SK-N-SH treated with all-trans-retinoic acid at 6 μM for 48 hours (cell line): ENCODE data around the gene PLXNA3.
A peak's percentile ranks its signal among the peaks of the same experiment; 100 is the strongest.

Experiments
- ATAC-seq: fragments of 200-7000 bp; cut with Tn5 transposase; 3 replicates; pipeline ENCODE4 v1.9.1; 2020; ENCODE audit warnings: mild to moderate bottlenecking, moderate library complexity
- ARNTL ChIP-seq: fragments of 450-650 bp; formaldehyde crosslinking; IDR thresholded peaks from 2 replicates; pipeline ENCODE4 v1.5.0; 2020; ENCODE audit warnings: low read depth, mild to moderate bottlenecking, moderate library complexity, borderline replicate concordance
- BACH2 ChIP-seq: fragments of 250-450 bp; sonication (Bioruptor Pico); IDR thresholded peaks from 2 replicates; pipeline ENCODE4 v1.9.0; 2021; ENCODE audit warnings: mild to moderate bottlenecking, borderline replicate concordance
- CREB5 ChIP-seq: fragments of 250-450 bp; sonication (Bioruptor Pico); IDR thresholded peaks from 2 replicates; pipeline ENCODE4 v1.5.1; 2020; ENCODE audit warnings: low read depth, mild to moderate bottlenecking, moderate library complexity
- CSDC2 ChIP-seq: fragments of 250-450 bp; sonication (Bioruptor Pico); IDR thresholded peaks from 2 replicates; pipeline ENCODE4 v1.5.0; 2020; ENCODE audit warnings: mild to moderate bottlenecking, moderate library complexity
- CSRNP3 ChIP-seq: fragments of 250-450 bp; sonication (Bioruptor Pico); IDR thresholded peaks from 2 replicates; pipeline ENCODE4 v1.5.1; 2021; ENCODE audit warnings: mild to moderate bottlenecking, moderate library complexity
- ESRRG ChIP-seq: fragments of 250-450 bp; sonication (Bioruptor Pico); IDR thresholded peaks from 2 replicates; pipeline ENCODE4 v1.6.1; 2021; ENCODE audit warnings: mild to moderate bottlenecking
- OSR1 ChIP-seq: fragments of 250-450 bp; sonication (Bioruptor Pico); IDR thresholded peaks from 2 replicates; pipeline ENCODE4 v1.8.0; 2022; ENCODE audit warnings: moderate library complexity, mild to moderate bottlenecking, inconsistent platforms
- PATZ1 ChIP-seq: fragments of 250-450 bp; sonication (Bioruptor Pico); IDR thresholded peaks from 2 replicates; pipeline ENCODE4 v1.8.0; 2020; ENCODE audit warnings: mild to moderate bottlenecking, moderate library complexity, borderline replicate concordance
- POU6F1 ChIP-seq: fragments of 250-450 bp; sonication (Bioruptor Pico); IDR thresholded peaks from 2 replicates; pipeline ENCODE4 v1.8.0; 2021; ENCODE audit warnings: low read depth, mild to moderate bottlenecking, moderate library complexity, borderline replicate concordance
- PPARA ChIP-seq: fragments of 250-450 bp; sonication (Bioruptor Pico); IDR thresholded peaks from 2 replicates; pipeline ENCODE4 v1.5.0; 2020; ENCODE audit warnings: mild to moderate bottlenecking, borderline replicate concordance
- RARB ChIP-seq: fragments of 250-450 bp; sonication (Bioruptor Pico); IDR thresholded peaks from 2 replicates; pipeline ENCODE4 v1.8.0; 2021; ENCODE audit warnings: mild to moderate bottlenecking, moderate library complexity
- SNAI2 ChIP-seq: fragments of 250-450 bp; sonication (Bioruptor Pico); IDR thresholded peaks from 2 replicates; pipeline ENCODE4 v1.5.0; 2020; ENCODE audit warnings: mild to moderate bottlenecking, moderate library complexity
- TCF4 ChIP-seq: fragments of 250-450 bp; sonication (Bioruptor Pico); IDR thresholded peaks from 2 replicates; pipeline ENCODE4 v1.8.0; 2021; ENCODE audit warnings: mild to moderate bottlenecking, moderate library complexity, borderline replicate concordance
- TOX ChIP-seq: fragments of 250-450 bp; sonication (Bioruptor Pico); IDR thresholded peaks from 2 replicates; pipeline ENCODE4 v1.8.0; 2021; ENCODE audit warnings: mild to moderate bottlenecking, moderate library complexity, borderline replicate concordance
- ZC3H10 ChIP-seq: fragments of 250-450 bp; sonication (Bioruptor Pico); IDR thresholded peaks from 2 replicates; pipeline ENCODE4 v1.5.1; 2021; ENCODE audit warnings: mild to moderate bottlenecking, moderate library complexity
- ZFP3 ChIP-seq: fragments of 250-450 bp; sonication (Bioruptor Pico); IDR thresholded peaks from 2 replicates; pipeline ENCODE4 v1.5.0; 2020; ENCODE audit warnings: mild to moderate bottlenecking, moderate library complexity
- ZFP30 ChIP-seq: fragments of 450-650 bp; formaldehyde crosslinking; IDR thresholded peaks from 2 replicates; pipeline ENCODE4 v1.5.0; 2022; ENCODE audit warnings: mild to moderate bottlenecking, moderate library complexity
- ZNF565 ChIP-seq: fragments of 450-650 bp; formaldehyde crosslinking; conservative IDR thresholded peaks from 2 replicates; pipeline ENCODE4 v1.5.0; 2020; ENCODE audit warnings: low read depth, mild to moderate bottlenecking, moderate library complexity
- ZNF70 ChIP-seq: fragments of 450-650 bp; formaldehyde crosslinking; IDR thresholded peaks from 2 replicates; pipeline ENCODE4 v1.5.0; 2020; ENCODE audit warnings: mild to moderate bottlenecking, moderate library complexity
- ZNF8 ChIP-seq: fragments of 450-650 bp; formaldehyde crosslinking; IDR thresholded peaks from 2 replicates; pipeline ENCODE4 v1.5.0; 2020; ENCODE audit warnings: mild to moderate bottlenecking, moderate library complexity

PLXNA3 gene

GRCh38 chrX:154478728-154479622 is 20.9 kb downstream of the PLXNA3 start, which contains the start of gene LAGE3:
Gene LAGE3 (minus strand): TSS chrX:154479281. CDS start chrX:154478915, 366 bp downstream.
- ATAC-seq = peak; percentile 93
- TF ChIP-seq ZFP30 (CRISPR knock-in tag) (no peak), PPARA (CRISPR knock-in tag) (no peak), CSRNP3 (CRISPR knock-in tag) (no peak), SNAI2 (CRISPR knock-in tag) (no peak), CSDC2 (CRISPR knock-in tag) (no peak), ARNTL (CRISPR knock-in tag) (no peak), ZNF70 (CRISPR knock-in tag) (no peak), ZNF565 (no peak), POU6F1 (CRISPR knock-in tag) (no peak), ESRRG (CRISPR knock-in tag) (no peak), TOX (CRISPR knock-in tag) (no peak), ZFP3 (CRISPR knock-in tag) (no peak), BACH2 (no peak), CREB5 (CRISPR knock-in tag) (no peak), ZC3H10 (CRISPR knock-in tag) (no peak), ZNF8 (CRISPR knock-in tag) (no peak)
- TF ChIP-seq, all 23 proteins: peak for 0

- ATAC-seq = no peak
- no peak for TF ChIP-seq BACH2
Observed at GRCh38 chrX:154481195-154481594, 23.1 kb downstream of the PLXNA3 start.

- no peak for ATAC-seq
- no peak for TF ChIP-seq SNAI2 (CRISPR knock-in tag)
- TF ChIP-seq TOX (CRISPR knock-in tag) = no peak
- no peak for TF ChIP-seq ZNF565
- TF ChIP-seq ZNF70 (CRISPR knock-in tag) = no peak
- no peak for TF ChIP-seq ZFP3 (CRISPR knock-in tag)
- no peak for TF ChIP-seq OSR1 (CRISPR knock-in tag)
- no peak for TF ChIP-seq CSRNP3 (CRISPR knock-in tag)
- TF ChIP-seq ZC3H10 (CRISPR knock-in tag) = no peak
Observed at GRCh38 chrX:154481911-154482601, 24.0 kb downstream of the PLXNA3 start.

GRCh38 chrX:154482786-154483185 is 24.7 kb downstream of the PLXNA3 start:
- ATAC-seq = no peak
- TF ChIP-seq RARB (CRISPR knock-in tag) = no peak
- no peak for TF ChIP-seq TOX (CRISPR knock-in tag)
- TF ChIP-seq CREB5 (CRISPR knock-in tag) = no peak
- no peak for TF ChIP-seq ZC3H10 (CRISPR knock-in tag)
- TF ChIP-seq PATZ1 = no peak
- no peak for TF ChIP-seq ZNF8 (CRISPR knock-in tag)
- TF ChIP-seq ARNTL (CRISPR knock-in tag) = no peak
- no peak for TF ChIP-seq PPARA (CRISPR knock-in tag)
- TF ChIP-seq SNAI2 (CRISPR knock-in tag) = no peak
- TF ChIP-seq CSRNP3 (CRISPR knock-in tag) = no peak
- TF ChIP-seq TCF4 (CRISPR knock-in tag) = no peak
